Measurements from ENCODE around the gene ARMC3. TPM values are rescaled to one million over a fixed set of nuclear protein-coding genes. Genes with fewer than 3 reads are reported as not detected.

Gene ARMC3
- total RNA-seq, 1 experiment from 2014 or later, result 0.28 TPM

DNA sequence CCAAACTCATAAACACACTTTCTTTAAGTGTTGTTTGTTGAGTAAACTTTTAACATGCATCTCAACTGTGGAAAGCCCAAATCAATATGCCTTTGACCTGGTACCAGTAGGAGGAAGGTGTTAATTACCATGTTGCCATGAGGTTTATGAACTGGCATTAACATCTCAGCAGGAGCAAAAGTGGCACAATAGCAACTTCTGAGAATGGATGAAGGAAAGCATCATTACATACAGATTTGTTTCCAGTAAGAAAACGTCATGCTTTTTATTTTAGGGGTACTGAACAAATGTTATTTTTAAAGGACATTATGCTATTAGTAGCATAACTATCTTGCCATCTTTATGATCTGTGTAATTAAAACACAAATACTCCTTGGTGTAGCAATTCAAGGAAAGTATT, 51.1 kb downstream of the ARMC3 start (continued):
- TF ChIP-seq, protein P1, sequence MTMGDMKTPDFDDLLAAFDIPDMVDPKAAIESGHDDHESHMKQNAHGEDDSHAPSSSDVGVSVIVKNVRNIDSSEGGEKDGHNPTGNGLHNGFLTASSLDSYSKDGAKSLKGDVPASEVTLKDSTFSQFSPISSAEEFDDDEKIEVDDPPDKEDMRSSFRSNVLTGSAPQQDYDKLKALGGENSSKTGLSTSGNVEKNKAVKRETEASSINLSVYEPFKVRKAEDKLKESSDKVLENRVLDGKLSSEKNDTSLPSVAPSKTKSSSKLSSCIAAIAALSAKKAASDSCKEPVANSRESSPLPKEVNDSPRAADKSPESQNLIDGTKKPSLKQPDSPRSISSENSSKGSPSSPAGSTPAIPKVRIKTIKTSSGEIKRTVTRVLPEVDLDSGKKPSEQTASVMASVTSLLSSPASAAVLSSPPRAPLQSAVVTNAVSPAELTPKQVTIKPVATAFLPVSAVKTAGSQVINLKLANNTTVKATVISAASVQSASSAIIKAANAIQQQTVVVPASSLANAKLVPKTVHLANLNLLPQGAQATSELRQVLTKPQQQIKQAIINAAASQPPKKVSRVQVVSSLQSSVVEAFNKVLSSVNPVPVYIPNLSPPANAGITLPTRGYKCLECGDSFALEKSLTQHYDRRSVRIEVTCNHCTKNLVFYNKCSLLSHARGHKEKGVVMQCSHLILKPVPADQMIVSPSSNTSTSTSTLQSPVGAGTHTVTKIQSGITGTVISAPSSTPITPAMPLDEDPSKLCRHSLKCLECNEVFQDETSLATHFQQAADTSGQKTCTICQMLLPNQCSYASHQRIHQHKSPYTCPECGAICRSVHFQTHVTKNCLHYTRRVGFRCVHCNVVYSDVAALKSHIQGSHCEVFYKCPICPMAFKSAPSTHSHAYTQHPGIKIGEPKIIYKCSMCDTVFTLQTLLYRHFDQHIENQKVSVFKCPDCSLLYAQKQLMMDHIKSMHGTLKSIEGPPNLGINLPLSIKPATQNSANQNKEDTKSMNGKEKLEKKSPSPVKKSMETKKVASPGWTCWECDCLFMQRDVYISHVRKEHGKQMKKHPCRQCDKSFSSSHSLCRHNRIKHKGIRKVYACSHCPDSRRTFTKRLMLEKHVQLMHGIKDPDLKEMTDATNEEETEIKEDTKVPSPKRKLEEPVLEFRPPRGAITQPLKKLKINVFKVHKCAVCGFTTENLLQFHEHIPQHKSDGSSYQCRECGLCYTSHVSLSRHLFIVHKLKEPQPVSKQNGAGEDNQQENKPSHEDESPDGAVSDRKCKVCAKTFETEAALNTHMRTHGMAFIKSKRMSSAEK (CRISPR knock-in tag; IDR thresholded peaks at IDR 0.05; ENCODE audit: borderline replicate concordance), result no peak
- no peak for TF ChIP-seq RELA (CRISPR knock-in tag; IDR thresholded peaks at IDR 0.05; ENCODE audit: borderline replicate concordance)
- TF ChIP-seq ZNF263 (CRISPR knock-in tag; IDR thresholded peaks at IDR 0.05; ENCODE audit: low read depth), result no peak
- no peak for TF ChIP-seq ZNF219 (CRISPR knock-in tag; IDR thresholded peaks at IDR 0.05; ENCODE audit: borderline replicate concordance)
- no peak for TF ChIP-seq ATF1 (CRISPR knock-in tag; IDR thresholded peaks at IDR 0.05)
- no peak for TF ChIP-seq NR3C1 (CRISPR knock-in tag; conservative IDR thresholded peaks at IDR 0.05; ENCODE audit: low read depth)
- no peak for TF ChIP-seq ESRRA (CRISPR knock-in tag; IDR thresholded peaks at IDR 0.05; ENCODE audit: borderline replicate concordance)

GRCh38 chr10:22980822-22981221, 53.0 kb downstream of the ARMC3 start:
- H3K4me3 Mint-ChIP-seq, result no peak overlapping the region
- no peaks in the 10 kb centered on the region for H3K36me3 Mint-ChIP-seq
- H3K27me3 Mint-ChIP-seq (ENCODE audit: low read depth), result no peaks in the 10 kb centered on the region
- peaks cover 28% of the 10 kb centered on the region for H3K4me1 Mint-ChIP-seq
- ATAC-seq, result no peak
- no peak overlapping the region for H3K27ac Mint-ChIP-seq
- CTCF ChIA-PET, result interaction anchor here (1.7 kb wide), 1 partner anchor 363 kb away, joined by 4 read pairs; no protein-coding TSS in a partner anchor
- POLR2A ChIA-PET, result no interaction called here
- TF ChIP-seq JUN (CRISPR knock-in tag; IDR thresholded peaks at IDR 0.05) (no peak), ZNF138 (CRISPR knock-in tag; conservative IDR thresholded peaks at IDR 0.05) (no peak), SMAD3 (CRISPR knock-in tag; IDR thresholded peaks at IDR 0.05; ENCODE audit: borderline replicate concordance) (no peak), KAT7 (CRISPR knock-in tag; IDR thresholded peaks at IDR 0.05; ENCODE audit: borderline replicate concordance) (no peak), JAZF1 (CRISPR knock-in tag; IDR thresholded peaks at IDR 0.05) (no peak), ATF6 (CRISPR knock-in tag; IDR thresholded peaks at IDR 0.05) (no peak), NFATC4 (CRISPR knock-in tag; IDR thresholded peaks at IDR 0.05) (no peak), NR2C2 (CRISPR knock-in tag; IDR thresholded peaks at IDR 0.05) (no peak)
- TF ChIP-seq, protein P2, sequence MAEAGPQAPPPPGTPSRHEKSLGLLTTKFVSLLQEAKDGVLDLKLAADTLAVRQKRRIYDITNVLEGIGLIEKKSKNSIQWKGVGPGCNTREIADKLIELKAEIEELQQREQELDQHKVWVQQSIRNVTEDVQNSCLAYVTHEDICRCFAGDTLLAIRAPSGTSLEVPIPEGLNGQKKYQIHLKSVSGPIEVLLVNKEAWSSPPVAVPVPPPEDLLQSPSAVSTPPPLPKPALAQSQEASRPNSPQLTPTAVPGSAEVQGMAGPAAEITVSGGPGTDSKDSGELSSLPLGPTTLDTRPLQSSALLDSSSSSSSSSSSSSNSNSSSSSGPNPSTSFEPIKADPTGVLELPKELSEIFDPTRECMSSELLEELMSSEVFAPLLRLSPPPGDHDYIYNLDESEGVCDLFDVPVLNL (CRISPR knock-in tag; IDR thresholded peaks at IDR 0.05; ENCODE audit: borderline replicate concordance, low read depth), result no peak
- TF ChIP-seq, protein P3, sequence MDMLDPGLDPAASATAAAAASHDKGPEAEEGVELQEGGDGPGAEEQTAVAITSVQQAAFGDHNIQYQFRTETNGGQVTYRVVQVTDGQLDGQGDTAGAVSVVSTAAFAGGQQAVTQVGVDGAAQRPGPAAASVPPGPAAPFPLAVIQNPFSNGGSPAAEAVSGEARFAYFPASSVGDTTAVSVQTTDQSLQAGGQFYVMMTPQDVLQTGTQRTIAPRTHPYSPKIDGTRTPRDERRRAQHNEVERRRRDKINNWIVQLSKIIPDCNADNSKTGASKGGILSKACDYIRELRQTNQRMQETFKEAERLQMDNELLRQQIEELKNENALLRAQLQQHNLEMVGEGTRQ (CRISPR knock-in tag; IDR thresholded peaks at IDR 0.05), result no peak
- DNase-seq (ENCODE audit: low spot score), result no peak
- H3K9me3 Mint-ChIP-seq, result no peaks in the 10 kb centered on the region
